Stimulated activated CD8-positive, alpha-beta memory T cell treated with anti-CD3 and anti-CD28 coated beads, Interleukin-4, amount 100 ng/mL, for 24 hours (primary cell): ENCODE data around the gene THBS1.

Source experiments
- DNase-seq: peaks from one replicate; pipeline ENCODE4 v3.0.0-alpha.2; 2020; ENCODE audit warnings: low read depth

The THBS1 gene

GRCh38 chr15:39589193-39589814, 8.4 kb downstream of the THBS1 start:
- no peak for DNase-seq

GRCh38 chr15:39589815-39590644, 9.2 kb downstream of the THBS1 start:
- DNase-seq: no peak

DNA sequence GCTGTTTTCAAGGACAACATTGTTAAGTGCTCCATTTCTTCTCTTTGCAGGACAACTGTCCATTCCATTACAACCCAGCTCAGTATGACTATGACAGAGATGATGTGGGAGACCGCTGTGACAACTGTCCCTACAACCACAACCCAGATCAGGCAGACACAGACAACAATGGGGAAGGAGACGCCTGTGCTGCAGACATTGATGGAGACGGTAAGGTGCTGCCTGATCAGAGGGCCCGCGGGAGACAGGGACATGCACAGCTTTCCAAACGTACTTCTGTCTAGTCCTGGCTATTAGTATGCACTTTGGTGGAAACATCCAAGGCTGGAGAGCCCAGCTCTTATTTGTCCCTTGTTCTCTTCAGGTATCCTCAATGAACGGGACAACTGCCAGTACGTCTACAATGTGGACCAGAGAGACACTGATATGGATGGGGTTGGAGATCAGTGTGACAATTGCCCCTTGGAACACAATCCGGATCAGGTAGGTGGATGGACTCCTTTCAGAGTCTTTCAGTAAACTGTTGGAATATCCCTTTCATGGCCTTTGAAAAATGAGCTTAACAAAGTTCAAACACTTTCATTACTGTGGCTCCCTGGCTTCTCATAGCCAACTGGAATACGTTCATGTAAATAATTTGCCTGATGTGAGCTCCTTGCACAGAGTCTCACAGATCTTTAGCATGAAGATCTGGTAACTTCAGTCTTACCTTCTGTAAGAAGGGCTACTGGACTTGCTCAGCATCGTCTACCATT, 10.4 kb downstream of the THBS1 start:
- no peak for DNase-seq

- DNase-seq: no peak
Measured at GRCh38 chr15:39591896-39592315, 11.0 kb downstream of the THBS1 start.

DNA sequence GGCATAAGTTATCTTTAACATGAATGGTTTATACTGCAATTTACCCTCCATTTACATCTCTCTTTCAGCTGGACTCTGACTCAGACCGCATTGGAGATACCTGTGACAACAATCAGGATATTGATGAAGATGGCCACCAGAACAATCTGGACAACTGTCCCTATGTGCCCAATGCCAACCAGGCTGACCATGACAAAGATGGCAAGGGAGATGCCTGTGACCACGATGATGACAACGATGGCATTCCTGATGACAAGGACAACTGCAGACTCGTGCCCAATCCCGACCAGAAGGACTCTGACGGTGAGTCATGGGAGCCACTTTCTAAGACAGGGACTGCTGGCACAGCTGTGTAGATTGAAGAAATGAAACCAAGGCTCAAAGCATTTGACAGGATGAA, 11.6 kb downstream of the THBS1 start:
- DNase-seq: no peak

DNA sequence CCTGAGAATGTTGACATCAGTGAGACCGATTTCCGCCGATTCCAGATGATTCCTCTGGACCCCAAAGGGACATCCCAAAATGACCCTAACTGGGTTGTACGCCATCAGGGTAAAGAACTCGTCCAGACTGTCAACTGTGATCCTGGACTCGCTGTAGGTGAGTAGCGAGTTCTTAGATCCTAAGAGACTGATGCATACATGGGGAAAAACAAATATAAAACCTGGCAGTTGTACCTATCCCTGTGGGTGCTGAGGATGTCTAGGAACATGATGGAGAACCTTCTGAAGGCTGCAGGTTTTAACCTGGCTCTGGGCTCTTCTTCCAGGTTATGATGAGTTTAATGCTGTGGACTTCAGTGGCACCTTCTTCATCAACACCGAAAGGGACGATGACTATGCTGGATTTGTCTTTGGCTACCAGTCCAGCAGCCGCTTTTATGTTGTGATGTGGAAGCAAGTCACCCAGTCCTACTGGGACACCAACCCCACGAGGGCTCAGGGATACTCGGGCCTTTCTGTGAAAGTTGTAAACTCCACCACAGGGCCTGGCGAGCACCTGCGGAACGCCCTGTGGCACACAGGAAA, 12.3 kb downstream of the THBS1 start:
- no peak for DNase-seq

GRCh38 chr15:39593656-39594445, 13.0 kb downstream of the THBS1 start:
- no peak for DNase-seq

DNA sequence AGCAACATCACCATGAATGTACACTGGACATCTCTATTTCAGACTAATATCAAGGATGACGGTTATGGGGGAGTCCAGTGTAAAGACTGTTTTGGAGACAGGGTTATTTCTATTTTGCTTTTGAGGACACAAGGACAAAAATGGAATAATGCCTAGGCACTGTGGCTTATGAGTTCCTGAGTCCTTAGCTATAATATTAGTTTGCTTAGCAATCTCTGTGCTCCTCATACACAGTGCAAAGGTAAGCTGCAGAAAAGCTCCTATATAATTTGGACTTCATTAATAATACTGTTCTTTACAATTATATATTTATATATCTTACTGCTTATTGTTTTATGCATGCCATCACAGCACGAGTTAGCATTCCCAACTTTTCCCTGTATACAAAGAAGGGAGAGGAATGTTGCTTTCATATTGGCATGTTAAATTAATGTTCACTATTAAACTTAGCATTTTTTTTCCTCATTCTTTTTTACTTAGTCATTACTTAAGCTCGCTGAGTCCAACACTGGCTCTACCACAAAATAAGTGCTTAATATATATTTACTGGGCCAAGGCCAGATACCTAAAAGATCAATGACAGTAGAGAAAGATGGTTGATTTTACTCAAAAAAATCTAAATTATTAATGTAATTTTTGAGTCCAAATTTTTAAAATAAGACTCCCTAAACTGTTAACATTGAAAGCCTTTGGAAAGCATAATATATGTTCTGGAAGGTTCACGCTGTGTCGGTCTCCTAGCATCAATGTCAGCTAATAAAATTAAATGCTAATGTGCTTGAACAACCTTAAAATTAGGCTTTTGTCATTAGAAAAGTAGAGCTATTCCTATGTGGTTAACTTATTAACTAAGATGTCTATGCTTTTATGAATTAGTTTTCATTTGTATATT, 13.8 kb downstream of the THBS1 start:
- DNase-seq: no peak

- DNase-seq: no peak
Measured at GRCh38 chr15:39595338-39596221, 14.7 kb downstream of the THBS1 start.

DNA sequence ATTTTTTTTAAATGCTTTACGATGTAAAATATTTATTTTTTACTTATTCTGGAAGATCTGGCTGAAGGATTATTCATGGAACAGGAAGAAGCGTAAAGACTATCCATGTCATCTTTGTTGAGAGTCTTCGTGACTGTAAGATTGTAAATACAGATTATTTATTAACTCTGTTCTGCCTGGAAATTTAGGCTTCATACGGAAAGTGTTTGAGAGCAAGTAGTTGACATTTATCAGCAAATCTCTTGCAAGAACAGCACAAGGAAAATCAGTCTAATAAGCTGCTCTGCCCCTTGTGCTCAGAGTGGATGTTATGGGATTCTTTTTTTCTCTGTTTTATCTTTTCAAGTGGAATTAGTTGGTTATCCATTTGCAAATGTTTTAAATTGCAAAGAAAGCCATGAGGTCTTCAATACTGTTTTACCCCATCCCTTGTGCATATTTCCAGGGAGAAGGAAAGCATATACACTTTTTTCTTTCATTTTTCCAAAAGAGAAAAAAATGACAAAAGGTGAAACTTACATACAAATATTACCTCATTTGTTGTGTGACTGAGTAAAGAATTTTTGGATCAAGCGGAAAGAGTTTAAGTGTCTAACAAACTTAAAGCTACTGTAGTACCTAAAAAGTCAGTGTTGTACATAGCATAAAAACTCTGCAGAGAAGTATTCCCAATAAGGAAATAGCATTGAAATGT, 15.6 kb downstream of the THBS1 start:
- no peak for DNase-seq

GRCh38 chr15:39597336-39597735, 16.5 kb downstream of the THBS1 start:
- DNase-seq: no peak

GRCh38 chr15:39597751-39598185, 16.9 kb downstream of the THBS1 start:
- no peak for DNase-seq

- no peak for DNase-seq
Measured at GRCh38 chr15:39598186-39598850, 17.4 kb downstream of the THBS1 start.

- no peak for DNase-seq
Measured at GRCh38 chr15:39598958-39599845, 18.3 kb downstream of the THBS1 start.

DNA sequence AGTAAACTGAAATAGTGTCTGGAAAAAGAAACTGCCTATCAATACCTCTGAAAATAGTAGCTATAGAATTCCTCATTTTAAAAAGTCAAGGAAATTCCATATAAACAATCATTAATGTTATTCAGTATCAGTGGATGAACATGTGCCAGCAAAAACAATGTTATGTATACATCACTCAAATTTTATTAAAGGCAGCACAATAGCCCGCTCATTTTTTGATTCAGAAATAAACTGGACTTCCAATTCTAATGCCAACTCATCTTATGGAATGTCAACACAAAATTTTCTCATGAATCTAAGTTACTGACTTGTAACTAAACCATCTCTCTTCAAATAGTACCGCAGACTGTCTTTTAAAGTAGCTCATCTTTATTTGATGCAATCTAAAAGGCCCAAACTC, 19.0 kb downstream of the THBS1 start:
- DNase-seq: no peak

DNA sequence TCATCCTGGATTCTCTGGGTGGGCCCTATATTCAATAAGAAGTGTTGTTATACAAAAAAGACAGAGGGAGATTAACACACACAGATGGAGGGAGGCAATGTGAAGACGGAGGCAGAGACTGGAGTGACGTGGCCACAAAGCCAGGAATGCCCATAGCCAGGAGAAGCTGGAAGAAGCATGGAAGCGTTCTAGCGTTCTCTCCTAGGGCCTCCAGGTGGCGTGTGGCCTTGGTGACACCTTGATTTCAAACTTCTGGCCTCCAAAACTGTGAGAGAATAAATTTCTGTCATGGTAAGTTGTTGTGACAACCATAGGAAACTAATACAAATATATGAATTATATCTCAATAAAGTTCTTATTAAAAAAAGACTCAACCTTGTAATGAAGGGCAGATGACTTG, 21.3 kb downstream of the THBS1 start:
- no peak for DNase-seq

GRCh38 chr15:39605146-39605545, 24.3 kb downstream of the THBS1 start:
- no peak for DNase-seq
